Smooth muscle cell (in vitro differentiated cells): ENCODE measurements around the gene SYT12. TPM values are rescaled to one million over a fixed set of nuclear protein-coding genes. Genes with fewer than 3 reads are reported as not detected.

ENCODE experiments used
- DNase-seq: peaks from one replicate; lab custom pipeline; 2025; ENCODE audit not compliant: unreplicated experiment; lab: John Stamatoyannopoulos, UW
- H2AFZ ChIP-seq: fragments of 200-600 bp; sonication (generic); 2 replicates; pipeline ENCODE4 v1.6.0; 2016; ENCODE audit warnings: antibody characterized with exemption, low read depth, mild to moderate bottlenecking
- H3F3A ChIP-seq: fragments of 200-600 bp; sonication (generic); 2 replicates; pipeline ENCODE4 v1.6.0; 2017; ENCODE audit warnings: antibody characterized with exemption, low read depth
- H3K27ac ChIP-seq: fragments of 200-600 bp; sonication (generic); 2 replicates; pipeline ENCODE4 v1.5.1; 2016; ENCODE audit warnings: low read depth, mild to moderate bottlenecking
- H3K27me3 ChIP-seq: fragments of 200-600 bp; sonication (generic); 2 replicates; pipeline ENCODE4 v1.6.1; 2016; ENCODE audit warnings: low read depth, mild to moderate bottlenecking
- H3K36me3 ChIP-seq: fragments of 200-600 bp; sonication (generic); 2 replicates; pipeline ENCODE4 v1.5.1; 2016; ENCODE audit warnings: low read depth
- H3K4me1 ChIP-seq: fragments of 200-600 bp; sonication (generic); 2 replicates; pipeline ENCODE4 v1.5.1; 2016; ENCODE audit warnings: low read depth
- H3K4me2 ChIP-seq: fragments of 200-600 bp; sonication (generic); 2 replicates; pipeline ENCODE4 v1.6.0; 2016; ENCODE audit warnings: mild to moderate bottlenecking
- H3K4me3 ChIP-seq: fragments of 200-600 bp; sonication (generic); 2 replicates; pipeline ENCODE4 v1.5.1; 2016; ENCODE audit warnings: mild to moderate bottlenecking
- H3K79me2 ChIP-seq: fragments of 200-600 bp; sonication (generic); 2 replicates; pipeline ENCODE4 v1.6.0; 2016; ENCODE audit warnings: low read depth, mild to moderate bottlenecking
- H3K9ac ChIP-seq: fragments of 200-600 bp; sonication (generic); 2 replicates; pipeline ENCODE4 v1.6.0; 2016; ENCODE audit warnings: low read depth
- H3K9me3 ChIP-seq: fragments of 200-600 bp; sonication (generic); replicated peaks from 2 replicates; pipeline ENCODE4 v1.5.1; 2016; ENCODE audit warnings: low read depth
- H4K20me1 ChIP-seq: fragments of 200-600 bp; sonication (generic); 2 replicates; pipeline ENCODE4 v1.6.0; 2016; ENCODE audit warnings: low read depth
- CTCF ChIP-seq: fragments of 200-600 bp; sonication (generic); IDR thresholded peaks from 2 replicates; pipeline ENCODE4 v1.5.1; 2017; ENCODE audit warnings: borderline replicate concordance, mild to moderate bottlenecking, antibody characterized with exemption; ENCODE audit not compliant: insufficient read depth, poor library complexity, severe bottlenecking
- WGBS: methylation state at CpG from one replicate; pipeline ENCODE4 v1.1.7; 2016; ENCODE audit warnings: low lambda C conversion rate; 5-methylcytosine and 5-hydroxymethylcytosine counted together
- polyA plus RNA-seq: library from polyadenylated mRNA; unstranded; fragments of >200 nt; fragmentation: Nextera tagmentation; extraction: Ambion mirVana; gene quantifications from 2 replicates; pipeline ENCODE4 v1.2.1, GENCODE V29; 2016
- total RNA-seq: library from RNA; depleted of rRNA; stranded (reverse); fragments of >200 nt; gene quantifications from 2 replicates; pipeline ENCODE4 v1.2.3, GENCODE V29; 2014

The SYT12 gene
- total and polyA plus RNA-seq, 2 experiments from 2014 or later = 2.1 to 3.4 TPM

DNA sequence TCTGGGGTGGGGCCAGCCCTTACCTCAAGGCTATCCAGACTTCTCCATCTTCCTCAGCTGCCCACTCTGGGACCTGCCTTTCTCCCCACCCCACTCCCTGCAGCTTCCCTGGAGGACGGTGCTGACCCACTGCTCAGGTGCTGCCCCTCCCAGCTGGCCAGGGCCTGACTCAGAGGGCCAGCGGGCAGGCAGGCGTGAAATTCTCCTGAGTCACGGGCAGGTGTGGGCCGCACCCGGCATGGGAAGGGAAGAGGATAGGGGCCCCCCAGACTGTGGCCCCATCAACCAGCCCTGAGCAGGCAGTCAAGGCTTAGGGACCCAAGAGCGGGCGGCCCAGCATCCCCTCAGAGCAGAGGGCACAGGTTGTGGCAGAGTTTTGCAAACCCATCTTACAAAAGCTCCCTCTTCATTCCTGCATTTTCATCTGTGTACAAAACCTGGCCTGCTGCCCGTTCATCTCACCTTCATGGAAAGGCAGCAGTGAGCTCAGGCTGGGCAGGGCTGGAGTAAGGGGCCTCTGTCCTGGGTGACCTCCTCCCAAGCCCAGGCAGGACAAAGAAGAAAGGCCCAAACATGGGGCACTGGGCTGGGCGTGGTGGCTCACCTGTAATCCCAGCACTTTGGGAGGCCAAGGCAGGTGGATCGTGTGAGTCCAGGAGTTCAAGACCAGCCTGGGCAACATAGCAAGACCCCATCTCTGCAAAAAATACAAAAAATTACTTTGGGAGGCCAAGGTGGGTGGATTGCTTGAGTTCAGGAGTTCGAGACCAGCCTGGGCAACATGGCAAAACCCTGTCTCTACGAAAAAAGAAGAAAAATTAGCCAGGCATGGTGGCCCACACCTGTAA, 39.8 kb downstream of the SYT12 start:
- no peaks in the 10 kb centered on the region for H3F3A ChIP-seq

DNA sequence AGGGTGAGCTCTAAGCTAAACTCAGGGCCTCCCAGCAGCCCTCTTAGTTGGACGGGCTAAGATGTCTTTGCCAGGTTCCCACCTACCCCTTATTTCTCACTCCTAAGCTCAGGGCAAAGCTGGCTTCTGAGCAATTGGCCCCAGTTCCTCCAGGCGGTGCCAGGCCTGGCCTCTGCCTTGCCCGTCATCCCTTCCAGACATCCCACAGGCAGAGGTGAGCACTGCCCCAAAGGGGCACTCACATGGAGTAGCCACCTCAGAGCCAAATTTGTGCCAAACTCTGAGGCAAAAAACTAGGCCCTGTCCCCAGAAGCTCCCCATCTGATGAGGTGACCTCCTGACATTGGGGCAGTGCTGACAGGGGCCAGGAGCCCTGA, 43.4 kb downstream of the SYT12 start:
- Histone ChIP-seq H3K4me1 (no peaks in the 10 kb centered on the region), H3K27me3 (no peaks in the 10 kb centered on the region), H3K36me3 (no peaks in the 10 kb centered on the region), H3K27ac (no peak overlapping the region), H3K9me3 (no peaks in the 10 kb centered on the region), H3K4me2 (no peak overlapping the region), H3K79me2 (no peaks in the 10 kb centered on the region), H4K20me1 (peaks cover 4% of the 10 kb centered on the region), H3K9ac (no peak overlapping the region), H3F3A (no peaks in the 10 kb centered on the region), H2AFZ (no peak overlapping the region), H3K4me3 (no peak overlapping the region)
- WGBS = 97% methylated on average over 3 of the region's 3 CpGs
- no peak for DNase-seq
- no peak for TF ChIP-seq CTCF

More for the DNA sequence above, 39.8 kb downstream of the SYT12 start:
- H3K9ac ChIP-seq = no peak overlapping the region
- H3K4me3 ChIP-seq = no peak overlapping the region
- H3K9me3 ChIP-seq = no peaks in the 10 kb centered on the region
- no peak for TF ChIP-seq CTCF
- no peaks in the 10 kb centered on the region for H3K79me2 ChIP-seq
- WGBS = 87% methylated on average over 13 of the region's 13 CpGs
- no peaks in the 10 kb centered on the region for H3K36me3 ChIP-seq
- DNase-seq = no peak
- H3K4me1 ChIP-seq = no peaks in the 10 kb centered on the region
- peaks cover 4% of the 10 kb centered on the region for H4K20me1 ChIP-seq
- H2AFZ ChIP-seq = no peak overlapping the region
- H3K27me3 ChIP-seq = no peaks in the 10 kb centered on the region
- H3K27ac ChIP-seq = peak overlapping the region; percentile 81
- H3K4me2 ChIP-seq = no peak overlapping the region

DNA sequence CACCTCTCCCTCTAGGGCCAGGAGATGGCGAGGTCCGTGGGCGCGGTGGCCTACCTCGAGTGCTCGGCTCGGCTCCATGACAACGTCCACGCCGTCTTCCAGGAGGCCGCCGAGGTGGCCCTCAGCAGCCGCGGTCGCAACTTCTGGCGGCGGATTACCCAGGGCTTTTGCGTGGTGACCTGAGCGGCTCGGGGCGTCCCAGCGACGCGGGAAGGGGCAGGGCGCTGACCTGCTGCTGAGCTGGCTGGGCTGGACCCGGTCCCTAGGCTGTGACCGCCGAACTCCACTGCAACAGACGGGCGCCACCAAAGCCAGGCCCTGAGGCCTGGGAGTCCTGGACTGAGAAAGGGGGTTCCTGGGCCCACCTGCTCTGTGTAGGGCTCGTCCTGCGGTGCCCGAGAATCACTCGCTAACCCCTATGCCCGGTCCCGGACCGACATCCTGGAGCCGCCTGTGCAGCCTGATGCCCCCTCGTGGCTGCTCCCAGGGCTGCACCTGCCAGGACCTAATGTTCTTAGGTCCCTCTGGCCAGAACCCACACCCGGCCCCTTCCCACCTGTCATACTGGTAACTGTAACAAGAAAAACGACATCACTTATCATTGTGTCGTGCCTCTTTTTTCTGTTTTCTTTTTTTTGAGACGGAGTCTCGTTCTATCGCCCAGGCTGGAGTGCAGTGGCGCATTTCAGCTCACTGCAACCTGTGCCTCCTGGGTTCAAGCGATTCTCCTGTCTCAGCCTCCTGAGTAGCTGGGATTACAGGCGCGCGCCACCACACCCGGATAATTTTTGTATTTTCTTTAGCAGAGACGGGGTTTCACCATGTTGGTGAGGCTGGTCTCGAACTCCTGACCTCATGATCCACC, 48.7 kb downstream of the SYT12 start:
- H3K9me3 ChIP-seq = no peaks in the 10 kb centered on the region
- no peak overlapping the region for H3K4me3 ChIP-seq
- DNase-seq = peak; percentile 21
- peak overlapping the region; percentile 65 for H3K4me2 ChIP-seq
- no peak overlapping the region for H3K27ac ChIP-seq
- H4K20me1 ChIP-seq = no peaks in the 10 kb centered on the region
- H3K79me2 ChIP-seq = no peaks in the 10 kb centered on the region
- 48% methylated on average over 52 of the region's 53 CpGs for WGBS
- no peaks in the 10 kb centered on the region for H3K27me3 ChIP-seq
- H3K36me3 ChIP-seq = no peaks in the 10 kb centered on the region
- no peak overlapping the region for H3K9ac ChIP-seq
- no peaks in the 10 kb centered on the region for H3K4me1 ChIP-seq
- TF ChIP-seq CTCF = peak; percentile 82
- peaks cover 4% of the 10 kb centered on the region for H3F3A ChIP-seq
- H2AFZ ChIP-seq = no peak overlapping the region
